ENCODE results near the gene RNF220. TPM values are rescaled to one million over a fixed set of nuclear protein-coding genes. Genes with fewer than 3 reads are reported as not detected.

The RNF220 gene
- total RNA-seq, 2 donors from 2014 or later: 54.8 to 88.7 TPM

GRCh38 chr1:44437107-44437716, 32.2 kb downstream of the RNF220 start:
- Mint-ChIP-seq H3K4me1 (no peaks in the 10 kb centered on the region), H3K9me3 (no peaks in the 10 kb centered on the region), H3K36me3 (ENCODE audit: low read depth) (no peaks in the 10 kb centered on the region), H3K27ac (no peak overlapping the region), H3K27me3 (peaks cover 7% of the 10 kb centered on the region), H3K4me3 (no peak overlapping the region)
- ATAC-seq (replicated peaks): no peak

DNA sequence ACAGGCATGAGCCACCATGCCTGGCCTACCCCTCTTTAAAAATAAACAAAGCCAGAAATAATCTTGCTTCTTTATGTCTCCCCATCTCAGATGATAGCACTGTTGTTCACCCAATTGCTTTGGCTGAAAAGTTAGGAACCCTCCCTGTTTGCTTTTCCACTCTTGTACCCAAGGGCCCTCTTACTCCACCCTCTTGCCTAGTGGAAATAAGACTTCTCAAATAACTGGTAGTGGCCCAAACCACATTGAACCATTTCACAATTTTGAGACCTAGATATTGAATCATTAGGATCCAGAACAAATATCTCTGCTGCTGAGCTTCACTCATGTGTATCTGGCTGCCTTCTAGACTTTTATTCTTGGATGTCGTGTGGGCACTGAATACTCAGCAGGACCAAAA, 37.7 kb downstream of the RNF220 start:
- H3K9me3 Mint-ChIP-seq: no peaks in the 10 kb centered on the region
- no peaks in the 10 kb centered on the region for H3K36me3 Mint-ChIP-seq (ENCODE audit: low read depth)
- H3K27me3 Mint-ChIP-seq: peaks cover 27% of the 10 kb centered on the region
- H3K27ac Mint-ChIP-seq: no peak overlapping the region
- ATAC-seq (replicated peaks): no peak
- no peak overlapping the region for H3K4me3 Mint-ChIP-seq
- no peaks in the 10 kb centered on the region for H3K4me1 Mint-ChIP-seq

DNA sequence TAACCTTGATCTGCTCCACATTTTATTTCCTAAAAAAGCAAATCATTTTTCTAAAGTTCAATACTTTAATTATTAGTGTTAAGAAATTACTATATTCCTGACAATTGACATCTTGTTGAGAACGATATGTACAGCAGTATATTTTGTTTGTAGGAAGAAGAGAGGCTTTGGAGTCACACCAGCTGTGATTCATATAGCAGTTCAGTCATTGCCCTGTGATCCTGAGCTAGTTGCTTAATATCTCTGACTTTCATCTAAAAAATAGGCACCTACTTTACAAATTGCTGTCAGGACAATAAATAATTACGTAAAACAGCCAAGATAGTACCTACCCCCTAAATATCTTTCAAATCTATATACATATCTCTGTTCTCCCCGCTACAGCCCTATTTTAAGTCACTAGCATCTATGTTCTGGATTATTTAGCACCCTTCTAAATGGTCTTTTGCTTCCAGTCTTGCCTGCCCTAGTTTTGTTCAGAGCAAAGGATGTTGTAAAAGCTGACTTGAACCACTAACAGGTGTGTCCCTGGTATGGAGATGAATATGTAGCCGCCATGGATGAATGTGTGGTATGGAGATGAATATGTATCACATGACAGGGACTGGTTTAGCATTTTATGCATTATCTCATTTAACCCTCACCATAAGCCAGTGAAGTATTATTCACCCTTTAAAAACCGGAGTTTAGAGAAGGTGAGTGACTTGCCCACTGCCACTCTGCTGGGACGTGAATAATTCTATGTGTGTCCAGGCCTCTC, 42.2 kb downstream of the RNF220 start:
- H3K4me3 Mint-ChIP-seq: no peak overlapping the region
- H3K4me1 Mint-ChIP-seq: no peaks in the 10 kb centered on the region
- no peak overlapping the region for H3K27ac Mint-ChIP-seq
- ATAC-seq (replicated peaks): peak; percentile 63
- H3K9me3 Mint-ChIP-seq: no peaks in the 10 kb centered on the region
- H3K36me3 Mint-ChIP-seq (ENCODE audit: low read depth): no peaks in the 10 kb centered on the region
- H3K27me3 Mint-ChIP-seq: peaks cover 27% of the 10 kb centered on the region

DNA sequence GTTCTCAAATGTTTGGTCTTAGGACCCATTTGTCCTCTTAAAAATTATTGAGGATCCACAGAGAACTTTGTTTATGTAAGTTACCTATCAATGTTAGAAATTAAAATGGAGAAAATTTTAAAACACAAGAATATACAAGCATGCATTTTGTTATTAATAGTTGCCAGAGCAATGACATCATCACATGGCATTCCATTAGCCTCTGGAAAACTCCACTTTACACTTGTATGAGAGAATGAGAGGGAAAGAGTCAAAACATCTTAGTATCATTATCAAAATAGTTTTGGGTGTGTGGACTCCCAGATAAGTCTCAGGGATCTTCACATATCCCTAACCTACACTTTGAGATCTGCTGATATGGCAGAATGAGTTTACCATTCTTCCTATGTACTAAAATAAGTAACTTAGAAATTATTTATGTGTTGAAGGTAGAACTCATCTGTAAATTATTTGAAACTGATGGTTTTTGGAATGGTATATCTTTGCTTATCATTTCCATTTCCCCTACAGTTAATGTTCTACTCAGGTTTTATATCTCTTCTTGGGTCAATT, 48.8 kb downstream of the RNF220 start:
- no peak for ATAC-seq (replicated peaks)

GRCh38 chr1:44454704-44455103, 49.6 kb downstream of the RNF220 start:
- Mint-ChIP-seq H3K4me1 (no peaks in the 10 kb centered on the region), H3K4me3 (no peak overlapping the region), H3K9me3 (peaks cover 7% of the 10 kb centered on the region), H3K36me3 (ENCODE audit: low read depth) (no peaks in the 10 kb centered on the region), H3K27me3 (peaks cover 53% of the 10 kb centered on the region), H3K27ac (no peak overlapping the region)
- ATAC-seq (replicated peaks): no peak

More for the DNA sequence above, 48.8 kb downstream of the RNF220 start:
- Mint-ChIP-seq H3K36me3 (ENCODE audit: low read depth) (no peaks in the 10 kb centered on the region), H3K27ac (no peak overlapping the region), H3K4me1 (no peaks in the 10 kb centered on the region), H3K9me3 (peaks cover 7% of the 10 kb centered on the region), H3K4me3 (no peak overlapping the region), H3K27me3 (peaks cover 50% of the 10 kb centered on the region)

DNA sequence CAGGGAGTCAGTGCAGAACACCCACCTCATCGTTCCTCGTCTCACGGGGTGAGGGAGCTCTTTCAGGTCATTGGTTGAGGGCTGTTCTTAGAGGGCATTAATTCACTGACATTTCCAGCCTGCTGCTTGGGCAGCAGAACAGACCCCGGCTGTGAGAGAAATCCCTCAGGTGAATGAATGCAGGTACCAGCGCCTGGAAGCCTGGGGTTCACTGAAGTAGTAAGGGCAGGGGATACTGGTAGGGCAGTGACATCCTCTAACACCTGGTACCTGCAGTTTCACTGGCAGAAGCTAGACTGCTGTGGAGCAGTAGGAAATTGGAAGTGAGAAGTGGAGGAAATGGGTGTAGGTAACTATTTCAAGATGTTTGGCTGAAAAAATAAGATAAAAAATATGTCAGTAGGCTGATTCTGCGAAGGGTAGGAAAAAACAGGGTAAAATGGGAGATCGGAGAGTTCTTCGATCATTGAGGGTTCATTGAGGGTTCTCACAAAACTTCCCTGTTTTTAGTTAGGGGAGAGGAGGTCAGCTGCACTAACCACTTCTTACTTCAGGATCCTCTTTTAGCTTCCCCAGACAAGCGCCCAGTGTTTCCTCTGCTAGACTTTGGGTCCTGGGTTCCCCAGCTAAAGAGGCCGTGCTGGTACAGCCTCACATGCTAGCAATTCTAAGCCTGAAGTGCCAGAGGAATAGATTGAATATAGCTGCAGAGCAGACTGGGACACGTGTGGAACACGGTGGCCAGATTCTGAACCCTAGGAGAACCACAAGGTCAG, 55.2 kb downstream of the RNF220 start:
- H3K4me3 Mint-ChIP-seq: no peak overlapping the region
- no peak for ATAC-seq (replicated peaks)
- peaks cover 44% of the 10 kb centered on the region for H3K27me3 Mint-ChIP-seq
- no peaks in the 10 kb centered on the region for H3K4me1 Mint-ChIP-seq
- H3K27ac Mint-ChIP-seq: no peak overlapping the region
- H3K36me3 Mint-ChIP-seq (ENCODE audit: low read depth): no peaks in the 10 kb centered on the region
- peaks cover 4% of the 10 kb centered on the region for H3K9me3 Mint-ChIP-seq

DNA sequence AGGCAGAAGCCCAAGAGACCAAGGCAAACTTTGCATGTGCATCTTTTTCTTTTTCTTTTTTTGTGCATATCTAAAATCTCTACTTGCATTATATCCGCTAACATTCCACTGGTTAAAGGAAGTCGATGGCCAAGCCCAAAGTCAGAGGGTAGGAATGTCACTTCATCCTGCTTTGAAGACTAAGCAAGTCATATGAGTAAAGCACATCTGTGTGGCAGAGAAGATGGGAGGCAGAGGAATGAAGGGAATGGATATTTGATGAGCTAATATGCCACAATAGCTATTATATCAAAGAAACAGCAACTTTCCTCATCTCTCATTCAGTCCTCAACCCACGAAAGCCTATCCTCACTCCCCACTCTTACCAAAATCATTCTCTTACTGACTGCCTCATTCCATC, 59.3 kb downstream of the RNF220 start:
- Mint-ChIP-seq H3K4me1 (no peaks in the 10 kb centered on the region), H3K36me3 (ENCODE audit: low read depth) (no peaks in the 10 kb centered on the region), H3K9me3 (peaks cover 4% of the 10 kb centered on the region), H3K27me3 (peaks cover 22% of the 10 kb centered on the region), H3K4me3 (no peak overlapping the region), H3K27ac (no peak overlapping the region)
- no peak for ATAC-seq (replicated peaks)

DNA sequence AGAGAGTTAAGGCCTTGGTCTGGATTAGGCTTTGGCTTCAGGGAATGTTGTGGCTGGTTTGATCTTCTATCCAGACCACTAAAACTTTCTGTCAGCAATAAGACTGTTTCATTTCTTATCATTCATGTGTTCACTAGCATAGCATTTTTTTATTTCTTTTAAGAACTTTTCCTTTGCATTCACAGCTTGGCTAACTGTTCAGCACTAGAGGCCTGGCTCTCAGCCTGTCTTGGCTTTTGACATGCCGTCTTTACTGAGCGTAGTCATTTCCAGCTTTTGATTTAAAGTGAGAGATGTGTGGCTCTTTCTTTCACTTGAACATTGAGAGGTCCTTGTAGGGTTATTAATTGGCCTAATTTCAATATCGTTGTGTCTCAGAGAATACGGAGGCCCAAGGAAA, 62.5 kb downstream of the RNF220 start:
- no peak overlapping the region for H3K27ac Mint-ChIP-seq
- H3K4me3 Mint-ChIP-seq: no peak overlapping the region
- peaks cover 4% of the 10 kb centered on the region for H3K9me3 Mint-ChIP-seq
- no peaks in the 10 kb centered on the region for H3K4me1 Mint-ChIP-seq
- peaks cover 29% of the 10 kb centered on the region for H3K27me3 Mint-ChIP-seq
- ATAC-seq (replicated peaks): no peak
- H3K36me3 Mint-ChIP-seq (ENCODE audit: low read depth): no peaks in the 10 kb centered on the region

DNA sequence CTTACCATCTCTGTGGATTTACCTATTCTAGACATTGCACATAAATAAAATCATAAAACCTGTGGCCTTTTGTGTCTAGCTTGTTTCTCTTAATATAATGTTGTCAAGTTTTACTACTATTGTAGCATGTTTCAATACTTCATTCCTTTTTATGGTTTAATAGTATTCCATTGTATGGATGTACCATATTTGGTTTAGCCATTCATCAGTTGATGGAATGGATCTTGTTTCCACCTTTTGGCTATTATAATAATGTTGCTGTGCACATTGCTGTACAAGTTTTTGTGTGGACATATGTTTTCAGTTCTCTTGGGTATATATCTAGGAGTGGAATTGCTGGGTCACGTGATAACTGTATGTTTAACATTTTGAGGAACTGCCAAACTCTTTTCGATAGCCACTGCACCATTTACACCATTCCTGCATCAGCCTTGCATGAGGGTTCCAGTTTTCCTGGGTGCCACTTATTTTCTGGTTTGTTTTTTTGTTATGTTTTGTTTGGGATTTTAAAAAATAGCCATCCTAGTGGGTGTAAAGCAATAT, 66.9 kb downstream of the RNF220 start:
- H3K36me3 Mint-ChIP-seq (ENCODE audit: low read depth): no peaks in the 10 kb centered on the region
- ATAC-seq (replicated peaks): no peak
- peak overlapping the region; percentile 52 for H3K4me3 Mint-ChIP-seq
- H3K9me3 Mint-ChIP-seq: no peaks in the 10 kb centered on the region
- peaks cover 24% of the 10 kb centered on the region for H3K27me3 Mint-ChIP-seq
- H3K27ac Mint-ChIP-seq: no peak overlapping the region
- no peaks in the 10 kb centered on the region for H3K4me1 Mint-ChIP-seq

DNA sequence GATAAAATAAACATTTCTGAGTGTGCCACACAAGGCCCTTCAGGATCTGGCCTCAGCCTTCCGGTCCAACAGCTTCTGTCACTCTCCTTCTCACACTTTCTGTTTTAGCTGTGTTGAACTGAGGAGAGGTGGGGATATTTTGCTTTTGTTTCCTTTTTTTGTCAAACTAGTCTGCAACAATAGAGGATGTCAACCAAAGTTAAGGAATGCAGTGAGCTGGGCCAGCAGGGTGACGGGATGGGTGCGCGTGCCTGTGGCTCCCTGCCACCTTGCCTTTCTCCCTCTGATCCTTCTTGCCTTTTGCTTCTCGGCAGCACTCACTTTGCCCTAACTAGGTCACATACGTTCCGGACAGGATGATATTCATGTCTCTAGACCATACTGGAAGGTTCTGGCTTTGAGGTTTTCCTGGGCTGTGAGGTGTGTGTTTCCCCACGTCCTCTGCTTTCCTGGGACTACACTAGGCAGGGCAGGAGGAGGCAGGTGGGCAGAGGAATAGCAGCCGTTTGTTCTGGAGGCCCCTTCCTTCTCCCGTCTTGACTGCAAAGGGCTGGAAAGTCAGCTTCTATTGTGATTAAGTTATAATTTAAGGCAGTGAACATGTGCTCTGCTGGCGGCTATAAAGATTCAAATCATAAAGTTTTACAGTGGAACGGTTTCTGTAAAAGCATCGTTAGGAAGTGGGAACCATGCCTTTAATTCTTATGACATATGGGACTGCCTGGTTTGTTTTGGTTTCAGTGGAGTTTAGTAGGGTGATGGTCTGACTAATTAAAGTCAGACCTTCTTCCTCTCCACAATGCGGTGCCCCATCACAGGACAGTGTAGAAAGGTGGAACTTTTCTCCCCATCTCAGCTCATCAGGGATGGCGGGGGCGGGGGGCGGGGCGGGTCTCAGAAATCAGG, 67.8 kb downstream of the RNF220 start:
- Mint-ChIP-seq H3K4me3 (peak overlapping the region; percentile 52), H3K36me3 (ENCODE audit: low read depth) (no peaks in the 10 kb centered on the region), H3K27ac (no peak overlapping the region), H3K27me3 (peaks cover 24% of the 10 kb centered on the region), H3K4me1 (no peaks in the 10 kb centered on the region), H3K9me3 (no peaks in the 10 kb centered on the region)
- ATAC-seq (replicated peaks): peak; percentile 60

DNA sequence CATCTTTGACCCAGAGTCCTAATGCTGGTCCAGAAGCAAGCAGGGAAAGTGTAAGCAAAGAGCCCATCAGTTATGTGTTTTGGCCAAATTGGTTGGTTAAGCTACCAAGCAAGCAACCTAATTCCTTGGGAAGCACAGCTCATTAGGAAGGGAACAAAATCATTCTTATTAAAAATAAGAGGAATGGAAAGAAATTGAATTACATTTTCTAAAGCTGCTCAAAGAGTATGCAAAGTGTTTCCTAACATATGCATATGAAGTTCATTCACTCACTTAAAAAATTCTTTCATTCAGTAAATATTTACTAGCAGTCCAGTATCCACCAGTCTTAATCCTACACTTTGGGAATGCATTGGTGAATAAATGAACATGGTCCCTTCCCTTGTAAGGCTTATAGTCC, 71.8 kb downstream of the RNF220 start:
- no peak for ATAC-seq (replicated peaks)
- Mint-ChIP-seq H3K4me3 (no peak overlapping the region), H3K4me1 (no peaks in the 10 kb centered on the region), H3K27ac (no peak overlapping the region), H3K9me3 (no peaks in the 10 kb centered on the region), H3K27me3 (peaks cover 18% of the 10 kb centered on the region), H3K36me3 (ENCODE audit: low read depth) (no peaks in the 10 kb centered on the region)

DNA sequence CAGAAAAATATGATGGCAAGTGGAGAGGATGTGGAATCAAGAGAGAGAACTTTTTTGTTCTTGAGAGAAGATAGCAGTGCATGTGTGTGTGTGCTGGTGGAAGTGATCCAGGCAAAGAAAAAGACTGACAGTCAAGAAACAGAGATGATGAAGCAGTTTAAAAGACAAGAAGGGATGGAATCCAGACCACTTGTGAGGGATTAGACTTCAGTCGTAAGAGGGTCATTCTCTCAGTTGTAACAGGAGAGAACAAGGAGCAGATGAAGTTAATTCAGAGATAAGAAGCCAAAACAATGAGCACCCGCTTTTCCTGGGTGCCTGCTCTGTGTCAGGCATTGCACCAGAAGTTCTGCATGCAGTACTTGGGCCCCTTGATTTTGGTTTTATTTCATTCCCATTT, 76.6 kb downstream of the RNF220 start:
- Mint-ChIP-seq H3K4me3 (no peak overlapping the region), H3K9me3 (no peaks in the 10 kb centered on the region), H3K4me1 (no peaks in the 10 kb centered on the region), H3K27me3 (peaks cover 25% of the 10 kb centered on the region), H3K36me3 (ENCODE audit: low read depth) (no peaks in the 10 kb centered on the region), H3K27ac (no peak overlapping the region)
- ATAC-seq (replicated peaks): no peak

DNA sequence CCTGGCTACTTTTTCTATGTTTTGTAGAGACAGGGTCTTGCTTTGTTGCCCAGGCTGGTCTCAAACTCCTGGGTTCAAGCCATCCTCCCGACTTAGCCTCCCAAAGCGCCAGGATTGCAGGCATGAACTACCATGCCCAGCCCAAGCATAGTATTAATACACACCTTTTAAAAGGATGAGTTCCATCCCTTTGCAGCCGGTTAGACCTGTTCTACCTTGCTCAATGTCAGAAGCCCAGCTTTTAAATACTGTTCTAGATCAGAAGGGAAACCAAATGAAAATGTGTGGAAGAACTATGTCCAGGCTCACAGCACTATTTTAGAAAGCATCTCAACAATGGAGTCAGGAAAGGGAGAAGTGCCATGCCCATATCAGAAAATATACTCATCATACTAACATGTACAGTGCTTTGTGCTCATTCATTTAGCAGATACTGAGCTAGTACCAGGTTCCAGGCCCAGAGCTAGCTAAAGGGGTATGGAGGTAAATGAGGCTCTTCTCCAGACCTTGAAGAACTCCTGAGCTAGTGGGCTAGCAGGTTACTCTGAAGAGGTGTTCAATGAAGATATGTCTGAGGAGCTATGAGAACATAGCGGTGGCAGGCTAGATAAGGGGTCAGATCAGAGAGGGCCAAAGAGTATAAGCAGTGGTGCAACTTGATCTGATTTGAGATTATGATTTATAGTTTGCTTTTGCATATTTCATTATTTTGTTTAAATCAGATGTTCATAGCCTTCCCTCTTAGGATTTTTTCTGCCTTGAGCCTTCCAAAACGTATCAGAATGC, 78.2 kb downstream of the RNF220 start:
- H3K27me3 Mint-ChIP-seq: peaks cover 25% of the 10 kb centered on the region
- no peak overlapping the region for H3K4me3 Mint-ChIP-seq
- H3K4me1 Mint-ChIP-seq: no peaks in the 10 kb centered on the region
- H3K27ac Mint-ChIP-seq: no peak overlapping the region
- ATAC-seq (replicated peaks): no peak
- no peaks in the 10 kb centered on the region for H3K9me3 Mint-ChIP-seq
- H3K36me3 Mint-ChIP-seq (ENCODE audit: low read depth): no peaks in the 10 kb centered on the region
